HepG2 (cell line): ENCODE results near the gene VAV2. TPM values are rescaled to one million over a fixed set of nuclear protein-coding genes. Genes with fewer than 3 reads are reported as not detected.

Source experiments
- ATF3 ChIP-seq: sonication (generic); formaldehyde crosslinking; IDR thresholded peaks from 2 replicates; pipeline ENCODE4 v1.4.0; 2020; ENCODE audit warnings: missing genetic modification reagents
- ATF6 ChIP-seq: sonication (generic); formaldehyde crosslinking; conservative IDR thresholded peaks from 2 replicates; pipeline ENCODE4 v1.4.0; 2020; ENCODE audit warnings: missing genetic modification reagents
- CC2D1A ChIP-seq: sonication (generic); formaldehyde crosslinking; IDR thresholded peaks from 2 replicates; pipeline ENCODE4 v1.8.1; 2023; ENCODE audit warnings: mild to moderate bottlenecking, missing genetic modification reagents
- FOXA3 ChIP-seq: IDR thresholded peaks from 2 replicates; pipeline ENCODE4 v1.6.1; 2016; ENCODE audit warnings: missing genetic modification reagents, missing compliant biosample characterization
- PATZ1 ChIP-seq: sonication (generic); formaldehyde crosslinking; IDR thresholded peaks from 2 replicates; pipeline ENCODE4 v1.4.0; 2020; ENCODE audit warnings: missing genetic modification reagents
- PCBP2 ChIP-seq: fragments of 200-400 bp; formaldehyde crosslinking; optimal IDR thresholded peaks from 2 replicates; pipeline ENCODE3; 2018; ENCODE audit warnings: low read length, low read depth; ENCODE audit not compliant: poor library complexity, severe bottlenecking
- RFXANK ChIP-seq: IDR thresholded peaks from 2 replicates; pipeline ENCODE4 v1.6.1; 2016
- ZFP62 ChIP-seq: sonication (generic); formaldehyde crosslinking; IDR thresholded peaks from 2 replicates; pipeline ENCODE4 v1.4.0; 2020; ENCODE audit warnings: missing genetic modification reagents
- ZNF101 ChIP-seq: sonication (generic); formaldehyde crosslinking; IDR thresholded peaks from 2 replicates; pipeline ENCODE4 v1.4.0; 2020; ENCODE audit warnings: mild to moderate bottlenecking, low read depth, missing genetic modification reagents, borderline replicate concordance
- ZNF274 ChIP-seq: sonication (generic); formaldehyde crosslinking; IDR thresholded peaks from 2 replicates; pipeline ENCODE4 v1.5.1; 2020; ENCODE audit warnings: mild to moderate bottlenecking, missing genetic modification reagents
- ZNF331 ChIP-seq: sonication (generic); formaldehyde crosslinking; IDR thresholded peaks from 2 replicates; pipeline ENCODE4 v1.4.0; 2020; ENCODE audit warnings: missing genetic modification reagents
- ZNF362 ChIP-seq: sonication (generic); formaldehyde crosslinking; IDR thresholded peaks from 2 replicates; pipeline ENCODE4 v1.4.0; 2020; ENCODE audit warnings: missing genetic modification reagents, mild to moderate bottlenecking, borderline replicate concordance
- ZNF737 ChIP-seq: sonication (generic); formaldehyde crosslinking; IDR thresholded peaks from 2 replicates; pipeline ENCODE4 v1.5.0; 2020; ENCODE audit warnings: missing genetic modification reagents, mild to moderate bottlenecking, borderline replicate concordance
- ZNF784 ChIP-seq: sonication (generic); formaldehyde crosslinking; IDR thresholded peaks from 2 replicates; pipeline ENCODE4 v1.5.1; 2020; ENCODE audit warnings: missing genetic modification reagents, mild to moderate bottlenecking, borderline replicate concordance
- polyA plus RNA-seq, 8 experiments: library from polyadenylated mRNA; depleted of rRNA in 3 of 8; stranded (reverse) in 7 of 8; unstranded in 1 of 8; fragments of >200 nt; fragmentation: Illumina TruSeq in 4 of 8; extraction: Trizol in 4 of 8; gene quantifications; 2 replicates each; pipeline versions ENCODE4 v1.2.1 to v1.2.3, GENCODE V29; 2011 to 2016; ENCODE audit warnings: low read depth in 4 of 8, missing spikeins in 1 of 8, mixed read lengths in 1 of 8; ENCODE audit not compliant: insufficient read depth in 1 of 8
- total RNA-seq, 5 experiments: library from RNA; depleted of rRNA; stranded (reverse); fragments of >200 nt; fragmentation: Illumina TruSeq; extraction: Trizol; gene quantifications; 2 replicates each; pipeline ENCODE4 v1.2.3, GENCODE V29; 2016; ENCODE audit warnings: low read depth in 1 of 5
- TF ChIP-seq, protein P1 (sequence below): sonication (generic); formaldehyde crosslinking; IDR thresholded peaks from 2 replicates; pipeline ENCODE4 v1.9.0; 2021; ENCODE audit warnings: missing genetic modification reagents, borderline replicate concordance
- TF ChIP-seq, protein P2 (sequence below): sonication (generic); formaldehyde crosslinking; IDR thresholded peaks from 2 replicates; pipeline ENCODE4 v1.4.0; 2020; ENCODE audit warnings: mild to moderate bottlenecking, low read depth, missing genetic modification reagents
- TF ChIP-seq, protein P3 (sequence below): sonication (generic); formaldehyde crosslinking; IDR thresholded peaks from 2 replicates; pipeline ENCODE4 v1.4.0; 2020; ENCODE audit warnings: mild to moderate bottlenecking, missing genetic modification reagents

Gene VAV2
- total and polyA plus RNA-seq, 2 of the 13 experiments (the other 11 are each of a cell fraction or from before 2014, with no cell fraction given): 22.5 to 22.9 TPM

DNA sequence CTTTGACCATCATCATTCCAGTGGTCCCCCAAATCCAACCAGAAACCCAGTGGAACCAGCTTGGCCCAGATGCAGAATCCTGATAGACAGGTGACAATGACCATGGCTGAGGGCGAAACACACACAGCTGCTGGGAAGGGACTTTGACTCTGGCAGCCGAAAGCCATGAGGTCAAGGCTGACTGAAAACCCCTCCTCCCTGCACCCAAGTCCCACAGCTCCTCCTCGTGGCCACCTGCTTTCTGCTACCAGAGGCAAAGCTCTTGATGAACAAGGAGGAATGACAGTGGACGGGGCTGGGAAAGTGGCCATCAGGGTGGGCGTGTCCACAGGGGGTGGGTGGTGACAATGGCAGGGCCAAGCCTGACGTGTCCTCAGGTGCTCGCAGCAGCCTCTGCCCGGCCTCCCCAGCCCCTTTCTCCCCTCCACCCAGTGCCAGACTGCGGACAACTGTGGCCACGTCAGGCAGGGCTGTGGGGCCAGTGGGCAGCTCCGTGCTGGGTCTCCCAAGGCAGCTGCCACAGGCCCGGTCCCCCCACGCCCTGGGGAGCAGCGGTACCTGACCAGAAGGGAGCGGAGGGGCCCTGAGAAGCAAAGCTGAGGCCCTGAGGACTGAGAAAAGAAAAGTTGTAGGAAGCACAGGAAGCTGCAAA, 223.1 kb downstream of the VAV2 start (continued):
- TF ChIP-seq, protein P1, sequence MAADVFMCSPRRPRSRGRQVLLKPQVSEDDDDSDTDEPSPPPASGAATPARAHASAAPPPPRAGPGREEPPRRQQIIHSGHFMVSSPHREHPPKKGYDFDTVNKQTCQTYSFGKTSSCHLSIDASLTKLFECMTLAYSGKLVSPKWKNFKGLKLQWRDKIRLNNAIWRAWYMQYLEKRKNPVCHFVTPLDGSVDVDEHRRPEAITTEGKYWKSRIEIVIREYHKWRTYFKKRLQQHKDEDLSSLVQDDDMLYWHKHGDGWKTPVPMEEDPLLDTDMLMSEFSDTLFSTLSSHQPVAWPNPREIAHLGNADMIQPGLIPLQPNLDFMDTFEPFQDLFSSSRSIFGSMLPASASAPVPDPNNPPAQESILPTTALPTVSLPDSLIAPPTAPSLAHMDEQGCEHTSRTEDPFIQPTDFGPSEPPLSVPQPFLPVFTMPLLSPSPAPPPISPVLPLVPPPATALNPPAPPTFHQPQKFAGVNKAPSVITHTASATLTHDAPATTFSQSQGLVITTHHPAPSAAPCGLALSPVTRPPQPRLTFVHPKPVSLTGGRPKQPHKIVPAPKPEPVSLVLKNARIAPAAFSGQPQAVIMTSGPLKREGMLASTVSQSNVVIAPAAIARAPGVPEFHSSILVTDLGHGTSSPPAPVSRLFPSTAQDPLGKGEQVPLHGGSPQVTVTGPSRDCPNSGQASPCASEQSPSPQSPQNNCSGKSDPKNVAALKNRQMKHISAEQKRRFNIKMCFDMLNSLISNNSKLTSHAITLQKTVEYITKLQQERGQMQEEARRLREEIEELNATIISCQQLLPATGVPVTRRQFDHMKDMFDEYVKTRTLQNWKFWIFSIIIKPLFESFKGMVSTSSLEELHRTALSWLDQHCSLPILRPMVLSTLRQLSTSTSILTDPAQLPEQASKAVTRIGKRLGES: no peak
- TF ChIP-seq PATZ1 (CRISPR knock-in tag): peak; percentile 64
- no peak for TF ChIP-seq ATF3 (CRISPR knock-in tag)
- peak; percentile 68; the same call in 1 of the 2 replicates for TF ChIP-seq ZNF362 (CRISPR knock-in tag)
- no peak for TF ChIP-seq PCBP2
- no peak for TF ChIP-seq CC2D1A (CRISPR knock-in tag)
- TF ChIP-seq, protein P2, sequence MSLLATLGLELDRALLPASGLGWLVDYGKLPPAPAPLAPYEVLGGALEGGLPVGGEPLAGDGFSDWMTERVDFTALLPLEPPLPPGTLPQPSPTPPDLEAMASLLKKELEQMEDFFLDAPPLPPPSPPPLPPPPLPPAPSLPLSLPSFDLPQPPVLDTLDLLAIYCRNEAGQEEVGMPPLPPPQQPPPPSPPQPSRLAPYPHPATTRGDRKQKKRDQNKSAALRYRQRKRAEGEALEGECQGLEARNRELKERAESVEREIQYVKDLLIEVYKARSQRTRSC (CRISPR knock-in tag): 0 out of 2 replicates have a peak, but pooled peaks have one; percentile 65
- peak; percentile 86; the same call in 1 of the 2 replicates for TF ChIP-seq ZNF784 (CRISPR knock-in tag)
- no peak for TF ChIP-seq RFXANK
- TF ChIP-seq ZFP62 (CRISPR knock-in tag): no peak
- TF ChIP-seq ATF6 (CRISPR knock-in tag): no peak
- TF ChIP-seq ZNF101 (CRISPR knock-in tag): 0 out of 2 replicates have a peak, but pooled peaks have one; percentile 69
- TF ChIP-seq ZNF737 (CRISPR knock-in tag): no peak
- TF ChIP-seq FOXA3 (CRISPR knock-in tag): peak; percentile 65
- no peak for TF ChIP-seq ZNF274
- TF ChIP-seq ZNF331 (CRISPR knock-in tag): peak; percentile 91
- TF ChIP-seq, protein P3, sequence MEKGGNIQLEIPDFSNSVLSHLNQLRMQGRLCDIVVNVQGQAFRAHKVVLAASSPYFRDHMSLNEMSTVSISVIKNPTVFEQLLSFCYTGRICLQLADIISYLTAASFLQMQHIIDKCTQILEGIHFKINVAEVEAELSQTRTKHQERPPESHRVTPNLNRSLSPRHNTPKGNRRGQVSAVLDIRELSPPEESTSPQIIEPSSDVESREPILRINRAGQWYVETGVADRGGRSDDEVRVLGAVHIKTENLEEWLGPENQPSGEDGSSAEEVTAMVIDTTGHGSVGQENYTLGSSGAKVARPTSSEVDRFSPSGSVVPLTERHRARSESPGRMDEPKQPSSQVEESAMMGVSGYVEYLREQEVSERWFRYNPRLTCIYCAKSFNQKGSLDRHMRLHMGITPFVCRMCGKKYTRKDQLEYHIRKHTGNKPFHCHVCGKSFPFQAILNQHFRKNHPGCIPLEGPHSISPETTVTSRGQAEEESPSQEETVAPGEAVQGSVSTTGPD (CRISPR knock-in tag): no peak
